Measurements from ENCODE around the gene DRG1. TPM values are rescaled to one million over a fixed set of nuclear protein-coding genes. Genes with fewer than 3 reads are reported as not detected.

DRG1 gene
- total and polyA plus RNA-seq, 2 of the 4 experiments (the other 2 are of a cell fraction): 54.8 to 141 TPM

- TF ChIP-seq CHD1 (IDR thresholded peaks at IDR 0.05; ENCODE audit: low read depth, low read length): no peak
- TF ChIP-seq CEBPB (IDR thresholded peaks at IDR 0.05; ENCODE audit: low read depth, low read length): no peak
- no peak for TF ChIP-seq MXI1 (IDR thresholded peaks at IDR 0.05; ENCODE audit: borderline replicate concordance, low read depth, low read length)
- TF ChIP-seq USF2 (IDR thresholded peaks at IDR 0.05; ENCODE audit: low read depth, low read length): no peak
- no peak for TF ChIP-seq MAFK (IDR thresholded peaks at IDR 0.05; ENCODE audit: low read depth, low read length)
- TF ChIP-seq CTCF (conservative IDR thresholded peaks at IDR 0.05; ENCODE audit: low read depth, low read length): no peak
- no peak for TF ChIP-seq ELK1 (IDR thresholded peaks at IDR 0.05; ENCODE audit: borderline replicate concordance, low read depth, low read length)
- no peak for TF ChIP-seq RCOR1 (IDR thresholded peaks at IDR 0.05; ENCODE audit: insufficient replicate concordance, low read length)
- no peak for TF ChIP-seq RAD21 (IDR thresholded peaks at IDR 0.05; ENCODE audit: low read length)
- TF ChIP-seq RFX5 (IDR thresholded peaks at IDR 0.05; ENCODE audit: low read depth, low read length): no peak
- TF ChIP-seq BHLHE40 (IDR thresholded peaks at IDR 0.05; ENCODE audit: low read depth, low read length): no peak
- TF ChIP-seq MAZ (IDR thresholded peaks at IDR 0.05; ENCODE audit: borderline replicate concordance, low read depth, low read length): no peak
- TF ChIP-seq SMC3 (IDR thresholded peaks at IDR 0.05; ENCODE audit: low read depth, low read length): no peak
- no peak for TF ChIP-seq NFE2L2 (IDR thresholded peaks at IDR 0.05; ENCODE audit: low read depth, low read length)
- TF ChIP-seq POLR2A (IDR thresholded peaks at IDR 0.05; ENCODE audit: low read depth, low read length): no peak
- Histone ChIP-seq H2BK5ac (ENCODE audit: low read depth, low read length, poor library complexity, severe bottlenecking) (no peak overlapping the region), H3K4ac (ENCODE audit: low read depth, low read length) (no peak overlapping the region), H2BK120ac (ENCODE audit: low read depth, low read length) (no peak overlapping the region), H2BK20ac (ENCODE audit: low read depth, low read length) (no peak overlapping the region), H4K5ac (ENCODE audit: low read depth, low read length) (no peak overlapping the region), H3K9me3 (ENCODE audit: control insufficient read depth, insufficient read depth, low read length) (no peaks in the 10 kb centered on the region), H2AK9ac (replicated peaks; ENCODE audit: low read depth, low read length, poor library complexity) (no peak overlapping the region), H3K56ac (ENCODE audit: extremely low read depth, insufficient read depth, low read length) (no peak overlapping the region), H3K23ac (ENCODE audit: low read depth, low read length) (no peak overlapping the region), H4K20me1 (ENCODE audit: insufficient read depth, low read length) (peaks cover 9% of the 10 kb centered on the region; the same call in 1 of the 2 replicates), H2AFZ (replicated peaks; ENCODE audit: low read length, poor library complexity) (no peak overlapping the region), H3K14ac (replicated peaks; ENCODE audit: low read depth, low read length) (no peak overlapping the region), H3K36me3 (ENCODE audit: control insufficient read depth, insufficient read depth, low read length) (peaks cover 26% of the 10 kb centered on the region), H3K9ac (ENCODE audit: low read depth, low read length) (no peak overlapping the region), H2AK5ac (ENCODE audit: low read depth, low read length) (no peak overlapping the region), H3K4me2 (ENCODE audit: low read depth, low read length) (no peak overlapping the region), H3K4me3 (ENCODE audit: insufficient read depth, low read depth, low read length) (no peak overlapping the region), H4K8ac (ENCODE audit: low read depth in 2 of 2, low read length in 2 of 2) (no peak overlapping the region), H3K4me1 (ENCODE audit: control insufficient read depth, insufficient read depth, low read length) (no peaks in the 10 kb centered on the region), H2BK15ac (ENCODE audit: low read depth, low read length) (no peak overlapping the region), H3K18ac (ENCODE audit: low read depth, low read length) (no peak overlapping the region), H3K27me3 (ENCODE audit: control insufficient read depth, insufficient read depth, low read length) (no peaks in the 10 kb centered on the region), H3K27ac (ENCODE audit: insufficient read depth, low read length) (no peak overlapping the region), H3K9me1 (ENCODE audit: insufficient read depth, low read length) (no peaks in the 10 kb centered on the region), H4K91ac (ENCODE audit: insufficient read depth, low read depth, low read length) (no peak overlapping the region), H3K79me1 (ENCODE audit: low read depth in 1 of 2, low read length in 2 of 2) (peaks cover 15 to 24% of the 10 kb centered on the region in 2 experiments)
- in situ Hi-C loops (cut with MboI; ENCODE audit: low sequenced_read_pairs): no loop called here
- dilution Hi-C loops (cut with HindIII; ENCODE audit: low sequenced_read_pairs, unreplicated experiment): no loop called here
- no TSS peak for BruUV-seq (replicated peaks)
- ATAC-seq (ENCODE audit: low read depth) (no peak), DNase-seq (no peak)
- POLR2A ChIA-PET (ENCODE audit: unreplicated experiment): no interaction called here
- CTCF ChIA-PET: no interaction called here
- WGBS, 2 experiments (ENCODE audit: extremely low coverage in 2 of 2, insufficient read length in 1 of 2): no CpG with 5 or more reads among the region's 4 CpGs
- intact Hi-C loops (cut with micrococcal nuclease): no loop called here
Measured at GRCh38 chr22:31449506-31449905, 50.1 kb downstream of the DRG1 start.
